ENCODE results near the gene ADAP1. TPM values are rescaled to one million over a fixed set of nuclear protein-coding genes. Genes with fewer than 3 reads are reported as not detected.
A peak's percentile ranks its signal among the peaks of the same experiment; 100 is the strongest.
"Not testable (repeated sequence)": the region's sequence is repeated elsewhere in the genome, so short reads cannot be mapped to it uniquely, and the experiment has no call there.

The ADAP1 gene, protein sequence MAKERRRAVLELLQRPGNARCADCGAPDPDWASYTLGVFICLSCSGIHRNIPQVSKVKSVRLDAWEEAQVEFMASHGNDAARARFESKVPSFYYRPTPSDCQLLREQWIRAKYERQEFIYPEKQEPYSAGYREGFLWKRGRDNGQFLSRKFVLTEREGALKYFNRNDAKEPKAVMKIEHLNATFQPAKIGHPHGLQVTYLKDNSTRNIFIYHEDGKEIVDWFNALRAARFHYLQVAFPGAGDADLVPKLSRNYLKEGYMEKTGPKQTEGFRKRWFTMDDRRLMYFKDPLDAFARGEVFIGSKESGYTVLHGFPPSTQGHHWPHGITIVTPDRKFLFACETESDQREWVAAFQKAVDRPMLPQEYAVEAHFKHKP
- total RNA-seq (2021; ENCODE audit: unreplicated experiment): 34.0 TPM
- polyA plus RNA-seq (2012): 48.8 and 50.6 TPM in 2 replicates
- percentile 51 among the genes with signal in this experiment for Bru-seq, nascent RNA
- percentile 76 among the genes with signal in this experiment for BruChase-seq, experiment 1, labeled RNA remaining after a 6-hour chase
- BruChase-seq, experiment 2, labeled RNA remaining after a 2-hour chase: percentile 58 among the genes with signal in this experiment
- long read RNA-seq, transcript ADAP1-201 (11 exons, 2,363 nt): major isoform, 16 of 32 reads
- long read RNA-seq, partial matches to known transcripts: 0 of 32 reads
- long read RNA-seq, other reads (novel, unspliced or antisense): 13 of 32 reads

DNA sequence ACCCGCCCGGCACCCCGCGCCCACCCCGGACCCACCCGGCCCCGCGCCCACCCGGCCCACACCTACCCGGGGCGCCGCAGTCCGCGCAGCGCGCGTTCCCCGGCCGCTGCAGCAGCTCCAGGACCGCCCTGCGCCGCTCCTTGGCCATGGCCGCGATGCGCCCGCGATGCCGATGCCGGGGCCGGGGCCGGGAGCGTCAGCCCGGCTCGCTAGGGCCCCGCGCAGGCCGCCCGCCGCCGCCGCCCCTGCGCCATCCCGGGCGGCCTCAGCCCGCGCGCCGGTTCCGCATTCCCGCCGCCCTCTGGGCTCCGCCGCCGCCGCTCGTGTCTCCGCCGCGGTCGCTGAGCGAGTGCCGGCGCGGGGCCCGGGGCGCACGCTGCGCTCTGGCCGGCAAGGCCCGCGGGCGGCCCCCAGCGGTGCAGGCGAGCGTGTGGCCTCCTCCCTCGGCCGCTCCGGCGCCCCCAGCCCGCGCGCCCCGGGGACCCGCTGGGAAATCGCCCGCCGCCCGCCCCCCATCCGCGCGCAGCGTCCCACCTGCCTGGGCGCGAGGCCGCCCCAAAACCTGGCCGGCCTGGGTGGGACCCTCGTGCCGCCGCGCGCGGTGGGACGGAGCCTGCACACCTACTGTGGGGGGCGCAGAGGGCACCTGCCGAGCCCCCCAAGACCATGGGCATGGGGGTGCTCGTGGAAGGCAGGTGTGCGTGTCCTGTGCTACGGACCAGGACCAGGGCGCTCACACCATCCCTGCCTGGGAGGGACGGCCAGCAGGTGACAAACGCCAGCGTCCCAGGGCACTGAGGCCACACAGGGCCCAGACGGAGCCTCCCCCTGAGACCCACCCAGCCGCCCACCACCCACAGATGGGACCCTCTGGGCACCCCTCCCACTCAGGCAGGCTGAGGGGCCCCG lies at the start of gene ADAP1:
Gene ADAP1 (minus strand): TSS at position 351 of the 909 bp plus-strand sequence. CDS start 203 bp downstream, at position 148.
- H3K27ac ChIP-seq (ENCODE audit: low read depth, low read length): peak within 1 kb of the TSS; percentile 65

DNA sequence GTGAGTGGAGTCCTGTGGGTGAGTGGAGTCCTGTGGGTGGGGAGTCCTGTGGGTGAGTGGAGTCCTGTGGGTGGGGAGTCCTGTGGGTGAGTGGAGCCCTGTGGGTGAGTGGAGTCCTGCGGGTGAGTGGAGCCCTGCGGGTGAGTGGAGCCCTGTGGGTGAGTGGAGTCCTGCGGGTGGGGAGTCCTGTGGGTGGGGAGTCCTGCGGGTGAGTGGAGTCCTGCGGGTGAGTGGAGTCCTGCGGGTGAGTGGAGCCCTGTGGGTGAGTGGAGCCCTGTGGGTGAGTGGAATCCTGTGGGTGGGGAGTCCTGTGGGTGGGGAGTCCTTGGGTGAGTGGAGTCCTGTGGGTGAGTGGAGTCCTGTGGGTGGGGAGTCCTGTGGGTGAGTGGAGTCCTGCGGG lies 48.0 kb upstream of the ADAP1 start:
- H3K36me3 ChIP-seq (ENCODE audit: control insufficient read depth in 1 of 2, insufficient read depth in 2 of 2, low read length in 2 of 2); H3K9me2 ChIP-seq (ENCODE audit: insufficient read depth); ATAC-seq; DNase-seq (ENCODE audit: low read depth, low spot score); POLR2A ChIA-PET; H3K4me1 ChIP-seq (ENCODE audit: control insufficient read depth in 1 of 2, insufficient read depth in 2 of 2, low read length in 2 of 2); CTCF ChIA-PET; H3K9me3 ChIP-seq (ENCODE audit: control insufficient read depth in 1 of 2, insufficient read depth in 1 of 2, low read depth in 1 of 2, low read length in 2 of 2); H3K27ac ChIP-seq (ENCODE audit: low read depth, low read length); RAD21 ChIA-PET (ENCODE audit: low non-redundant PET in 1 of 2, low total read pairs in 2 of 2, uncharacterized antibody in 2 of 2, unreplicated experiment in 2 of 2); H3K4me2 ChIP-seq (ENCODE audit: low read length); H2AFZ ChIP-seq (ENCODE audit: low read depth, low read length, poor library complexity, severe bottlenecking); H3K79me2 ChIP-seq (ENCODE audit: insufficient read depth, low read length); H4K20me1 ChIP-seq (ENCODE audit: insufficient read depth); BruUV-seq (replicated peaks); H3K4me3 ChIP-seq (replicated peaks in 1 of 2; ENCODE audit: low read depth in 1 of 2, low read length in 2 of 2); H3K9ac ChIP-seq (ENCODE audit: low read length); intact Hi-C loops (cut with micrococcal nuclease); H3K27me3 ChIP-seq (ENCODE audit: insufficient read depth, low read length): not testable (repeated sequence)

More for the DNA sequence above, at the start of gene ADAP1:
- no peak for DNase-seq (ENCODE audit: low read depth, low spot score)
- Histone ChIP-seq H3K4me2 (ENCODE audit: low read length) (peak within 1 kb of the TSS; percentile 93), H2AFZ (ENCODE audit: low read depth, low read length, poor library complexity, severe bottlenecking) (no peak within 1 kb of the TSS), H3K4me1 (ENCODE audit: control insufficient read depth in 1 of 2, insufficient read depth in 2 of 2, low read length in 2 of 2) (peaks cover 2 to 28% of the 10 kb centered on the region in 2 experiments; a peak in 3 of 4 replicates), H4K20me1 (ENCODE audit: insufficient read depth) (no peaks in the 10 kb centered on the region), H3K4me3 (replicated peaks in 1 of 2; ENCODE audit: low read depth in 1 of 2, low read length in 2 of 2) (peak within 1 kb of the TSS; percentile 57 to 69), H3K9me3 (ENCODE audit: control insufficient read depth in 1 of 2, insufficient read depth in 1 of 2, low read depth in 1 of 2, low read length in 2 of 2) (no peaks in the 10 kb centered on the region), H3K27me3 (ENCODE audit: insufficient read depth, low read length) (no peaks in the 10 kb centered on the region), H3K36me3 (ENCODE audit: control insufficient read depth in 1 of 2, insufficient read depth in 2 of 2, low read length in 2 of 2) (no peaks in the 10 kb centered on the region), H3K9ac (ENCODE audit: low read length) (peak within 1 kb of the TSS; percentile 71), H3K79me2 (ENCODE audit: insufficient read depth, low read length) (peaks cover 19% of the 10 kb centered on the region; the same call in 1 of the 2 replicates), H3K9me2 (ENCODE audit: insufficient read depth) (no peaks in the 10 kb centered on the region)
- CTCF ChIA-PET: no interaction called here
- no TSS peak for BruUV-seq (replicated peaks)
- TF ChIP-seq ZFX (IDR thresholded peaks at IDR 0.05) (peak; percentile 42; the same call in 1 of the 2 replicates), CEBPB (IDR thresholded peaks at IDR 0.05; ENCODE audit: low read depth) (no peak)
- TF ChIP-seq, protein P1, sequence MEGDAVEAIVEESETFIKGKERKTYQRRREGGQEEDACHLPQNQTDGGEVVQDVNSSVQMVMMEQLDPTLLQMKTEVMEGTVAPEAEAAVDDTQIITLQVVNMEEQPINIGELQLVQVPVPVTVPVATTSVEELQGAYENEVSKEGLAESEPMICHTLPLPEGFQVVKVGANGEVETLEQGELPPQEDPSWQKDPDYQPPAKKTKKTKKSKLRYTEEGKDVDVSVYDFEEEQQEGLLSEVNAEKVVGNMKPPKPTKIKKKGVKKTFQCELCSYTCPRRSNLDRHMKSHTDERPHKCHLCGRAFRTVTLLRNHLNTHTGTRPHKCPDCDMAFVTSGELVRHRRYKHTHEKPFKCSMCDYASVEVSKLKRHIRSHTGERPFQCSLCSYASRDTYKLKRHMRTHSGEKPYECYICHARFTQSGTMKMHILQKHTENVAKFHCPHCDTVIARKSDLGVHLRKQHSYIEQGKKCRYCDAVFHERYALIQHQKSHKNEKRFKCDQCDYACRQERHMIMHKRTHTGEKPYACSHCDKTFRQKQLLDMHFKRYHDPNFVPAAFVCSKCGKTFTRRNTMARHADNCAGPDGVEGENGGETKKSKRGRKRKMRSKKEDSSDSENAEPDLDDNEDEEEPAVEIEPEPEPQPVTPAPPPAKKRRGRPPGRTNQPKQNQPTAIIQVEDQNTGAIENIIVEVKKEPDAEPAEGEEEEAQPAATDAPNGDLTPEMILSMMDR (IDR thresholded peaks at IDR 0.05 in 2 of 3, conservative IDR thresholded peaks at IDR 0.05 in 1 of 3; ENCODE audit: borderline replicate concordance in 1 of 3, insufficient read depth in 1 of 3, low read depth in 2 of 3, low read length in 2 of 3): peak in 1 of 3 experiments; percentile 4; a peak in 1 of 6 replicates
- RAD21 ChIA-PET (ENCODE audit: low non-redundant PET in 1 of 2, low total read pairs in 2 of 2, uncharacterized antibody in 2 of 2, unreplicated experiment in 2 of 2): no interaction called here
- POLR2A ChIA-PET: no interaction called here
- peak; percentile 77 for ATAC-seq
- intact Hi-C loops (cut with micrococcal nuclease): loop anchor here (1.0 to 2.0 kb wide), 2 partner anchors 46 to 168 kb away; no protein-coding TSS in a partner anchor

DNA sequence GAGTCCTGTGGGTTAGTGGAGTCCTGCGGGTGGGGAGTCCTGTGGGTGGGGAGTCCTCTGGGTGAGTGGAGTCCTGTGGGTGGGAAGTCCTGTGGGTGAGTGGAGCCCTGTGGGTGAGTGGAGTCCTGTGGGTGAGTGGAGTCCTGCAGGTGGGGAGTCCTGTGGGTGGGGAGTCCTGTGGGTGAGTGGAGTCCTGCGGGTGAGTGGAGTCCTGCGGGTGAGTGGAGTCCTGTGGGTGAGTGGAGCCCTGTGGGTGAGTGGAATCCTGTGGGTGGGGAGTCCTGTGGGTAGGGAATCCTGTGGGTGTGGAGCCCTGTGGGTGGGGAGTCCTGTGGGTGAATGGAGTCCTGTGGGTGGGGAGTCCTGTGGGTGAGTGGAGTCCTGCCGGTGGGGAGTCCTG lies 47.5 kb upstream of the ADAP1 start:
- H3K9me2 ChIP-seq (ENCODE audit: insufficient read depth); ATAC-seq; H3K27me3 ChIP-seq (ENCODE audit: insufficient read depth, low read length); H3K27ac ChIP-seq (ENCODE audit: low read depth, low read length); H3K79me2 ChIP-seq (ENCODE audit: insufficient read depth, low read length); RAD21 ChIA-PET (ENCODE audit: low non-redundant PET in 1 of 2, low total read pairs in 2 of 2, uncharacterized antibody in 2 of 2, unreplicated experiment in 2 of 2); H3K4me3 ChIP-seq (replicated peaks in 1 of 2; ENCODE audit: low read depth in 1 of 2, low read length in 2 of 2); H3K4me2 ChIP-seq (ENCODE audit: low read length); H3K4me1 ChIP-seq (ENCODE audit: control insufficient read depth in 1 of 2, insufficient read depth in 2 of 2, low read length in 2 of 2); H3K36me3 ChIP-seq (ENCODE audit: control insufficient read depth in 1 of 2, insufficient read depth in 2 of 2, low read length in 2 of 2); CTCF ChIA-PET; POLR2A ChIA-PET; H2AFZ ChIP-seq (ENCODE audit: low read depth, low read length, poor library complexity, severe bottlenecking); H3K9me3 ChIP-seq (ENCODE audit: control insufficient read depth in 1 of 2, insufficient read depth in 1 of 2, low read depth in 1 of 2, low read length in 2 of 2); H4K20me1 ChIP-seq (ENCODE audit: insufficient read depth); intact Hi-C loops (cut with micrococcal nuclease); BruUV-seq (replicated peaks); DNase-seq (ENCODE audit: low read depth, low spot score); H3K9ac ChIP-seq (ENCODE audit: low read length): not testable (repeated sequence)
